ENCODE results near the gene EPHB1.

Gene EPHB1

GRCh38 chr3:134904776-134905646 lies 110.0 kb downstream of the EPHB1 start:
- in situ Hi-C loops (cut with MboI; ENCODE audit: low sequenced_read_pairs): no loop called here

GRCh38 chr3:134905647-134905935 lies 110.5 kb downstream of the EPHB1 start:
- in situ Hi-C loops (cut with MboI; ENCODE audit: low sequenced_read_pairs): no loop called here

- in situ Hi-C loops (cut with MboI; ENCODE audit: low sequenced_read_pairs): no loop called here
These were observed 113.2 kb downstream of the EPHB1 start for GRCh38 chr3:134908271-134908670.

GRCh38 chr3:134910026-134910425 lies 115.0 kb downstream of the EPHB1 start:
- in situ Hi-C loops (cut with MboI; ENCODE audit: low sequenced_read_pairs): no loop called here

- in situ Hi-C loops (cut with MboI; ENCODE audit: low sequenced_read_pairs): no loop called here
These were observed 116.8 kb downstream of the EPHB1 start for GRCh38 chr3:134911586-134912548.

GRCh38 chr3:134916276-134916961 lies 121.4 kb downstream of the EPHB1 start:
- in situ Hi-C loops (cut with MboI; ENCODE audit: low sequenced_read_pairs): no loop called here

GRCh38 chr3:134917631-134918030 lies 122.6 kb downstream of the EPHB1 start:
- in situ Hi-C loops (cut with MboI; ENCODE audit: low sequenced_read_pairs): no loop called here

GRCh38 chr3:134918441-134918840 lies 123.4 kb downstream of the EPHB1 start:
- in situ Hi-C loops (cut with MboI; ENCODE audit: low sequenced_read_pairs): no loop called here

- in situ Hi-C loops (cut with MboI; ENCODE audit: low sequenced_read_pairs): no loop called here
These were observed 127.0 kb downstream of the EPHB1 start for GRCh38 chr3:134922101-134922500.

GRCh38 chr3:134922866-134923265 lies 127.8 kb downstream of the EPHB1 start:
- in situ Hi-C loops (cut with MboI; ENCODE audit: low sequenced_read_pairs): no loop called here

- in situ Hi-C loops (cut with MboI; ENCODE audit: low sequenced_read_pairs): no loop called here
These were observed 128.2 kb downstream of the EPHB1 start for GRCh38 chr3:134923286-134923685.

- in situ Hi-C loops (cut with MboI; ENCODE audit: low sequenced_read_pairs): no loop called here
These were observed 132.5 kb downstream of the EPHB1 start for GRCh38 chr3:134927599-134927998.

- in situ Hi-C loops (cut with MboI; ENCODE audit: low sequenced_read_pairs): no loop called here
These were observed 133.3 kb downstream of the EPHB1 start for GRCh38 chr3:134928392-134928791.

- in situ Hi-C loops (cut with MboI; ENCODE audit: low sequenced_read_pairs): no loop called here
These were observed 133.8 kb downstream of the EPHB1 start for GRCh38 chr3:134928819-134929218.

GRCh38 chr3:134929976-134930375 lies 134.9 kb downstream of the EPHB1 start:
- in situ Hi-C loops (cut with MboI; ENCODE audit: low sequenced_read_pairs): no loop called here

GRCh38 chr3:134931045-134931785 lies 136.2 kb downstream of the EPHB1 start:
- in situ Hi-C loops (cut with MboI; ENCODE audit: low sequenced_read_pairs): no loop called here

GRCh38 chr3:134932035-134932434 lies 137.0 kb downstream of the EPHB1 start:
- in situ Hi-C loops (cut with MboI; ENCODE audit: low sequenced_read_pairs): no loop called here

- in situ Hi-C loops (cut with MboI; ENCODE audit: low sequenced_read_pairs): no loop called here
These were observed 138.9 kb downstream of the EPHB1 start for GRCh38 chr3:134933997-134934396.

GRCh38 chr3:134934933-134935332 lies 139.9 kb downstream of the EPHB1 start:
- in situ Hi-C loops (cut with MboI; ENCODE audit: low sequenced_read_pairs): no loop called here

GRCh38 chr3:134937256-134938028 lies 142.4 kb downstream of the EPHB1 start:
- in situ Hi-C loops (cut with MboI; ENCODE audit: low sequenced_read_pairs): no loop called here

All from hTERT RPE-1 (cell line).